ENCODE data around the gene NOL9. TPM values are rescaled to one million over a fixed set of nuclear protein-coding genes. Genes with fewer than 3 reads are reported as not detected.

NOL9 gene
- total RNA-seq, 4 donors from 2014 or later, result 17.9 to 30.9 (median 26.0) TPM

- Histone ChIP-seq H3K9me3 (no peaks in the 10 kb centered on the region), H3K4me1 (peaks cover 0 to 43% (median 26%) of the 10 kb centered on the region in 4 donors), H3K4me3 (peak overlapping the region; percentile 75 to 99 (median 90)), H3K36me3 (peaks cover 0 to 9% (median 0%) of the 10 kb centered on the region in 3 donors), H3K27ac (peak overlapping the region; percentile 94 to 99 (median 98)), H3K27me3 (no peaks in the 10 kb centered on the region)
- WGBS, 2 donors, result 89 to 92% methylated on average over 14 of the region's 14 CpGs
- no peak for DNase-seq (ENCODE audit: low spot score in 2 of 2)
- TF ChIP-seq CTCF (IDR thresholded peaks at IDR 0.05), result no peak
- no peak for TF ChIP-seq EP300 (IDR thresholded peaks at IDR 0.05)
- TF ChIP-seq POLR2A (IDR thresholded peaks at IDR 0.05), result no peak
Observed at GRCh38 chr1:6578624-6579373, 24.5 kb upstream of the NOL9 start.

- TF ChIP-seq POLR2A (IDR thresholded peaks at IDR 0.05) (no peak), EP300 (IDR thresholded peaks at IDR 0.05) (no peak), CTCF (IDR thresholded peaks at IDR 0.05) (no peak)
- H3K9me3 ChIP-seq, result no peaks in the 10 kb centered on the region
- no peaks in the 10 kb centered on the region for H3K27me3 ChIP-seq
- H3K36me3 ChIP-seq, result peaks cover 0 to 6% (median 0%) of the 10 kb centered on the region in 3 donors
- DNase-seq (ENCODE audit: low spot score in 2 of 2), result no peak
- 42 to 50% methylated on average over 6 of the region's 6 CpGs for WGBS, 2 donors
- peak overlapping the region in 3 of 4 donors; percentile 38 to 99 (median 97) for H3K27ac ChIP-seq
- H3K4me3 ChIP-seq, result no peak overlapping the region
- peaks cover 0 to 43% (median 26%) of the 10 kb centered on the region in 4 donors for H3K4me1 ChIP-seq
Observed at GRCh38 chr1:6577831-6578525, 23.7 kb upstream of the NOL9 start.

GRCh38 chr1:6574818-6575217, 20.5 kb upstream of the NOL9 start:
- Histone ChIP-seq H3K27ac (no peak overlapping the region), H3K27me3 (no peaks in the 10 kb centered on the region), H3K4me1 (peaks cover 0 to 18% (median 12%) of the 10 kb centered on the region in 4 donors), H3K9me3 (peaks cover 0 to 11% (median 0%) of the 10 kb centered on the region in 4 donors), H3K4me3 (no peak overlapping the region), H3K36me3 (no peaks in the 10 kb centered on the region)
- DNase-seq (ENCODE audit: low spot score in 2 of 2), result no peak
- WGBS, 2 donors, result 83 to 100% methylated on average over 2 to 13 of the region's 14 CpGs
- no peak for TF ChIP-seq POLR2A (IDR thresholded peaks at IDR 0.05)
- TF ChIP-seq EP300 (IDR thresholded peaks at IDR 0.05), result no peak
- no peak for TF ChIP-seq CTCF (IDR thresholded peaks at IDR 0.05)

- Histone ChIP-seq H3K9me3 (peaks cover 0 to 11% (median 0%) of the 10 kb centered on the region in 4 donors), H3K4me3 (no peak overlapping the region), H3K36me3 (no peaks in the 10 kb centered on the region), H3K4me1 (peaks cover 0 to 15% (median 8%) of the 10 kb centered on the region in 4 donors), H3K27me3 (no peaks in the 10 kb centered on the region), H3K27ac (no peak overlapping the region)
- DNase-seq (ENCODE audit: low spot score in 2 of 2), result no peak
- TF ChIP-seq CTCF (IDR thresholded peaks at IDR 0.05) (no peak), POLR2A (IDR thresholded peaks at IDR 0.05) (no peak), EP300 (IDR thresholded peaks at IDR 0.05) (no peak)
- WGBS, 2 donors, result 71 to 77% methylated on average over 8 of the region's 8 CpGs
Observed at GRCh38 chr1:6574025-6574620, 19.8 kb upstream of the NOL9 start.

Data from tibial nerve (tissue), 4 donors.